Erythroblast (primary cell): ENCODE measurements around the gene OCRL.

ENCODE experiments used
- GATA1 ChIP-seq: IDR thresholded peaks from 2 replicates; pipeline ENCODE4 v1.6.1; 2011; ENCODE audit warnings: low read depth, mild to moderate bottlenecking, control low read depth, low read length, moderate library complexity
- POLR2A ChIP-seq: IDR thresholded peaks from 2 replicates; pipeline ENCODE4 v1.6.1; 2011; ENCODE audit warnings: mild to moderate bottlenecking, low read length

- no peak for TF ChIP-seq POLR2A
- no peak for TF ChIP-seq GATA1
Observed at GRCh38 chrX:129523079-129523911, 16.8 kb upstream of the OCRL start, which contains the start of gene SMARCA1.
